WTC11 (cell line): ENCODE results near the gene STRA6. TPM values are rescaled to one million over a fixed set of nuclear protein-coding genes. Genes with fewer than 3 reads are reported as not detected.

Source experiments
- ATAC-seq: fragments of 200-7000 bp; cut with Tn5 transposase; 2 replicates; pipeline ENCODE4 v1.10.0; 2021; ENCODE audit warnings: mild to moderate bottlenecking, moderate library complexity
- CTCF ChIA-PET: fragments of 300-600 bp; sonication (Branson Sonifier 250); formaldehyde crosslinking; loops from one replicate; lab custom pipeline; 2021; ENCODE audit warnings: antibody characterized with exemption; lab: Charles Lee
- POLR2A ChIA-PET: fragments of 350-600 bp; sonication (Branson Sonifier 250); formaldehyde crosslinking; loops from one replicate; lab custom pipeline; 2021; ENCODE audit warnings: antibody characterized with exemption; lab: Charles Lee
- DNase-seq: peaks from one replicate; pipeline ENCODE4 v3.0.0; 2021; ENCODE audit warnings: low spot score
- H3K27ac Mint-ChIP-seq: 2 replicates; pipeline ENCODE4 v1.8.0; 2021; ENCODE audit warnings: mixed read lengths
- H3K27me3 Mint-ChIP-seq: 2 replicates; pipeline ENCODE4 v1.8.0; 2021; ENCODE audit warnings: low read depth, mild to moderate bottlenecking, moderate library complexity, mixed read lengths
- H3K36me3 Mint-ChIP-seq: 2 replicates; pipeline ENCODE4 v1.8.0; 2021; ENCODE audit warnings: mixed read lengths
- H3K4me1 Mint-ChIP-seq: 2 replicates; pipeline ENCODE4 v1.8.0; 2022; ENCODE audit warnings: mixed read lengths
- H3K4me3 Mint-ChIP-seq: 2 replicates; pipeline ENCODE4 v1.8.0; 2021; ENCODE audit warnings: mild to moderate bottlenecking, moderate library complexity, mixed read lengths
- H3K9me3 Mint-ChIP-seq: 2 replicates; pipeline ENCODE4 v1.8.0; 2021; ENCODE audit warnings: mixed read lengths
- ATF3 ChIP-seq: sonication (generic); formaldehyde crosslinking; conservative IDR thresholded peaks from 2 replicates; pipeline ENCODE4 v1.8.1; 2022; ENCODE audit warnings: mild to moderate bottlenecking, missing genetic modification reagents
- CREM ChIP-seq: sonication (generic); formaldehyde crosslinking; IDR thresholded peaks from 2 replicates; pipeline ENCODE4 v1.8.1; 2022; ENCODE audit warnings: mild to moderate bottlenecking, missing genetic modification reagents, moderate library complexity
- E2F4 ChIP-seq: sonication (generic); formaldehyde crosslinking; IDR thresholded peaks from 2 replicates; pipeline ENCODE4 v1.8.1; 2022; ENCODE audit warnings: low read depth, mild to moderate bottlenecking, moderate library complexity, missing genetic modification reagents, borderline replicate concordance
- GRHL2 ChIP-seq: fragments of 250-450 bp; sonication (Bioruptor Pico); IDR thresholded peaks from 2 replicates; pipeline ENCODE4 v1.8.0; 2022; ENCODE audit warnings: mild to moderate bottlenecking, moderate library complexity; ENCODE audit not compliant: insufficient replicate concordance, severe bottlenecking
- HMGXB4 ChIP-seq: sonication (generic); formaldehyde crosslinking; IDR thresholded peaks from 2 replicates; pipeline ENCODE4 v1.8.1; 2023; ENCODE audit warnings: mild to moderate bottlenecking, moderate library complexity, missing genetic modification reagents
- IRF1 ChIP-seq: sonication (generic); formaldehyde crosslinking; IDR thresholded peaks from 2 replicates; pipeline ENCODE4 v1.8.0; 2023; ENCODE audit warnings: missing genetic modification reagents
- JAZF1 ChIP-seq: fragments of 250-450 bp; sonication (Bioruptor Pico); IDR thresholded peaks from 2 replicates; pipeline ENCODE4 v1.9.0; 2021; ENCODE audit warnings: moderate library complexity, mild to moderate bottlenecking, inconsistent platforms
- JUN ChIP-seq: sonication (generic); formaldehyde crosslinking; IDR thresholded peaks from 2 replicates; pipeline ENCODE4 v1.8.0; 2023; ENCODE audit warnings: mild to moderate bottlenecking, missing genetic modification reagents
- MYBL2 ChIP-seq: sonication (generic); formaldehyde crosslinking; IDR thresholded peaks from 2 replicates; pipeline ENCODE4 v1.8.1; 2023; ENCODE audit warnings: mild to moderate bottlenecking, moderate library complexity, missing genetic modification reagents
- NFYB ChIP-seq: sonication (generic); formaldehyde crosslinking; conservative IDR thresholded peaks from 2 replicates; pipeline ENCODE4 v1.8.0; 2022; ENCODE audit warnings: low read depth, missing genetic modification reagents
- NR3C1 ChIP-seq: sonication (generic); formaldehyde crosslinking; conservative IDR thresholded peaks from 2 replicates; pipeline ENCODE4 v1.8.1; 2023; ENCODE audit warnings: low read depth, mild to moderate bottlenecking, missing genetic modification reagents
- OVOL2 ChIP-seq: fragments of 250-450 bp; sonication (Bioruptor Pico); IDR thresholded peaks from 2 replicates; pipeline ENCODE4 v1.9.0; 2021; ENCODE audit warnings: mild to moderate bottlenecking, borderline replicate concordance
- PRRX2 ChIP-seq: fragments of 250-450 bp; sonication (Bioruptor Pico); IDR thresholded peaks from 2 replicates; pipeline ENCODE4 v1.8.0; 2021; ENCODE audit warnings: mild to moderate bottlenecking
- SMAD4 ChIP-seq: sonication (generic); formaldehyde crosslinking; IDR thresholded peaks from 2 replicates; pipeline ENCODE4 v1.8.0; 2022; ENCODE audit warnings: mild to moderate bottlenecking, missing genetic modification reagents
- TEAD4 ChIP-seq: sonication (generic); formaldehyde crosslinking; IDR thresholded peaks from 2 replicates; pipeline ENCODE4 v1.8.0; 2022; ENCODE audit warnings: mild to moderate bottlenecking, missing genetic modification reagents
- ZBTB21 ChIP-seq: sonication (generic); formaldehyde crosslinking; IDR thresholded peaks from 2 replicates; pipeline ENCODE4 v1.8.1; 2023; ENCODE audit warnings: mild to moderate bottlenecking, missing genetic modification reagents, borderline replicate concordance
- ZNF317 ChIP-seq: sonication (generic); formaldehyde crosslinking; IDR thresholded peaks from 2 replicates; pipeline ENCODE4 v1.8.1; 2023; ENCODE audit warnings: low read depth, mild to moderate bottlenecking, moderate library complexity, missing genetic modification reagents, borderline replicate concordance
- ZNF396 ChIP-seq: fragments of 250-450 bp; sonication (Bioruptor Pico); IDR thresholded peaks from 2 replicates; pipeline ENCODE4 v1.8.0; 2021; ENCODE audit warnings: mild to moderate bottlenecking, moderate library complexity, borderline replicate concordance
- ZNF416 ChIP-seq: fragments of 250-450 bp; sonication (Bioruptor Pico); IDR thresholded peaks from 2 replicates; pipeline ENCODE4 v1.9.0; 2021; ENCODE audit warnings: mild to moderate bottlenecking, inconsistent platforms
- ZNF532 ChIP-seq: fragments of 250-450 bp; sonication (Bioruptor Pico); IDR thresholded peaks from 2 replicates; pipeline ENCODE4 v1.9.0; 2021; ENCODE audit warnings: mild to moderate bottlenecking, borderline replicate concordance
- ZSCAN18 ChIP-seq: fragments of 250-450 bp; sonication (Bioruptor Pico); IDR thresholded peaks from 2 replicates; pipeline ENCODE4 v2.1.2; 2022; ENCODE audit warnings: mild to moderate bottlenecking, moderate library complexity
- total RNA-seq: library from RNA; stranded (reverse); gene quantifications from 3 replicates; pipeline ENCODE4 v1.2.3, GENCODE V29; 2021

Gene STRA6
- total RNA-seq, 1 experiment from 2014 or later = 23.2 TPM

GRCh38 chr15:74159773-74160172, 42.8 kb downstream of the STRA6 start:
- no peak overlapping the region for H3K27ac Mint-ChIP-seq
- H3K9me3 Mint-ChIP-seq = peaks cover 5% of the 10 kb centered on the region
- H3K4me3 Mint-ChIP-seq = no peak overlapping the region
- peaks cover 10% of the 10 kb centered on the region for H3K4me1 Mint-ChIP-seq
- no peaks in the 10 kb centered on the region for H3K36me3 Mint-ChIP-seq
- peaks cover 2% of the 10 kb centered on the region; the same call in 1 of the 2 replicates for H3K27me3 Mint-ChIP-seq
- ATAC-seq (no peak), DNase-seq (no peak)
- ChIA-PET POLR2A (no interaction called here), CTCF (interaction anchor here (0.6 to 1.0 kb wide), 4 partner anchors 104 to 152 kb away, joined by 3 to 4 read pairs (median 4); no protein-coding TSS in a partner anchor)
- TF ChIP-seq CREM (CRISPR knock-in tag) = no peak
- TF ChIP-seq ZNF396 (CRISPR knock-in tag) = no peak
- no peak for TF ChIP-seq NR3C1 (CRISPR knock-in tag)
- TF ChIP-seq ZNF317 = no peak
- no peak for TF ChIP-seq ATF3
- no peak for TF ChIP-seq HMGXB4 (CRISPR knock-in tag)
- no peak for TF ChIP-seq IRF1 (CRISPR knock-in tag)

- ChIA-PET POLR2A (no interaction called here), CTCF (interaction anchor here (0.6 to 1.0 kb wide), 3 partner anchors 105 to 153 kb away, joined by 4 read pairs; no protein-coding TSS in a partner anchor)
- DNase-seq (no peak), ATAC-seq (no peak)
- H3K9me3 Mint-ChIP-seq = peaks cover under 1% of the 10 kb centered on the region; the same call in 1 of the 2 replicates
- H3K4me1 Mint-ChIP-seq = peaks cover 10% of the 10 kb centered on the region
- no peak overlapping the region for H3K4me3 Mint-ChIP-seq
- H3K27ac Mint-ChIP-seq = no peak overlapping the region
- TF ChIP-seq ZBTB21 (CRISPR knock-in tag) (no peak), E2F4 (no peak), PRRX2 (CRISPR knock-in tag) (no peak), ZNF317 (no peak), OVOL2 (CRISPR knock-in tag) (no peak), TEAD4 (no peak), ZNF416 (CRISPR knock-in tag) (no peak), MYBL2 (CRISPR knock-in tag) (no peak), JUN (CRISPR knock-in tag) (no peak), NFYB (CRISPR knock-in tag) (no peak), JAZF1 (no peak), ZSCAN18 (no peak), SMAD4 (CRISPR knock-in tag) (no peak), ZNF532 (CRISPR knock-in tag) (no peak), GRHL2 (no peak)
- no peaks in the 10 kb centered on the region for H3K36me3 Mint-ChIP-seq
- H3K27me3 Mint-ChIP-seq = peaks cover 2% of the 10 kb centered on the region; the same call in 1 of the 2 replicates
Observed at GRCh38 chr15:74158855-74159650, 43.5 kb downstream of the STRA6 start.
